Effector memory CD4-positive, alpha-beta T cell (primary cell): Measurements from ENCODE around the gene DEFB124.
"Not testable (repeated sequence)": the region's sequence is repeated elsewhere in the genome, so short reads cannot be mapped to it uniquely, and the experiment has no call there.

Experiments used
- DNase-seq, 3 donors: peaks; one replicate each; pipeline ENCODE4 v3.0.0-alpha.2; 2020
- H3K27ac ChIP-seq: 2 replicates; pipeline ENCODE4 v1.7.0; 2013; ENCODE audit warnings: mild to moderate bottlenecking, low read length, moderate library complexity; ENCODE audit not compliant: insufficient read depth, poor library complexity, severe bottlenecking
- H3K27me3 ChIP-seq: replicated peaks from 2 replicates; pipeline ENCODE4 v1.7.0; 2013; ENCODE audit warnings: mild to moderate bottlenecking, low read length; ENCODE audit not compliant: insufficient read depth, control insufficient read depth, poor library complexity, severe bottlenecking
- H3K36me3 ChIP-seq: 2 replicates; pipeline ENCODE4 v1.7.0; 2013; ENCODE audit warnings: mild to moderate bottlenecking, low read length, moderate library complexity; ENCODE audit not compliant: control insufficient read depth, insufficient read depth
- H3K4me1 ChIP-seq: 2 replicates; pipeline ENCODE4 v1.7.0; 2013; ENCODE audit warnings: low read length, mild to moderate bottlenecking; ENCODE audit not compliant: control insufficient read depth, insufficient read depth, poor library complexity, severe bottlenecking
- H3K4me3 ChIP-seq: 2 replicates; pipeline ENCODE4 v1.7.0; 2013; ENCODE audit warnings: low read length, low read depth, mild to moderate bottlenecking; ENCODE audit not compliant: insufficient read depth, poor library complexity, severe bottlenecking
- H3K9me3 ChIP-seq: 2 replicates; pipeline ENCODE4 v1.7.0; 2013; ENCODE audit warnings: mild to moderate bottlenecking, low read length, moderate library complexity; ENCODE audit not compliant: control insufficient read depth
- total RNA-seq, 3 donors: gene quantifications; one replicate each; lab custom pipeline; 2026; lab: John Stamatoyannopoulos, UW

Gene DEFB124, protein sequence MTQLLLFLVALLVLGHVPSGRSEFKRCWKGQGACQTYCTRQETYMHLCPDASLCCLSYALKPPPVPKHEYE
- 0 reads per million in 3 donors for total RNA-seq

DNA sequence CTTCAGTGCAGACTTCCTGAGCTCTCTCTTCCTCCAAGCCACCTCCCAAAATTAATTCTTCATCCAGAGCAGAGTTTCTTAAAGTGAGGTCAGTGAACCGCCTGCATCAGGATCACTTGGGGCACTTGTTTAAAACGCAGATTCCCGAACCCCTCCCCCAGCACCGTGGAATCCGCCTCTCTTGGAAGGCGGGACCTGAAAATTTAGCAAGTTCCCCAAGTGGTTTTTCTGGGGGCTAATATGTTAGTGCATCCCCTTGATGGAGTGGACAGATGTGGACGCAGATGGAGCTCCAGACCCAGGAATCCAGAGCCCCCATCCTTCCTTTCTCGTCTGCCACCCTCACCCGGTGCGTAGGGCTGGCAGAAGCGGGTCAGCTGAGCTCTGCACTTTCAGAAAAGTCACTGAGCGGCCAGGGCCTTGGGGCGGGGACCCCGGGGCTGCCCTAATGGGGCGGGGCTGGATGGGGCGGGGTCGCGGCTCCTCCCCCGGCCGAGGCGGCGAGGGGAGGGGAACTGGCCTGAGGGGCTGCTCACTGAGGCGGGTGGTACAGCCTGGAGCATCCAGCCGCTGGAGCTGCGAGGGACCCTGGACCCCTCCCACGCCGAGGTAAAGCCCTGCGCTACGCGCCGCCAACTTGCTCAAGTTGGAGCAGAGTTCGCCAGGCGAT, at the start of gene DEFB124, which contains the start of gene REM1:
Gene DEFB124, minus strand, starts transcription at position 370 of the 670 bp plus-strand sequence. CDS start 2,114 bp downstream, outside the sequence.
Gene REM1, plus strand, starts transcription at position 531 of the 670 bp plus-strand sequence. CDS start 1,158 bp downstream, outside the sequence.
- no peaks in the 10 kb centered on the region for H3K36me3 ChIP-seq
- no peak within 1 kb of the TSS for H3K27ac ChIP-seq
- no peaks in the 10 kb centered on the region for H3K9me3 ChIP-seq
- peaks cover 3% of the 10 kb centered on the region for H3K4me1 ChIP-seq
- no peak within 1 kb of the TSS for H3K4me3 ChIP-seq
- DNase-seq = no peak
- H3K27me3 ChIP-seq = peaks cover 6% of the 10 kb centered on the region

- H3K4me3 ChIP-seq = no peak overlapping the region
- H3K27ac ChIP-seq = no peak overlapping the region
- no peaks in the 10 kb centered on the region for H3K27me3 ChIP-seq
- H3K36me3 ChIP-seq = peaks cover 27% of the 10 kb centered on the region
- peaks cover 2% of the 10 kb centered on the region for H3K4me1 ChIP-seq
- H3K9me3 ChIP-seq = no peaks in the 10 kb centered on the region
- no peak for DNase-seq
Observed at GRCh38 chr20:31523361-31524283, 48.7 kb upstream of the DEFB124 start.

DNA sequence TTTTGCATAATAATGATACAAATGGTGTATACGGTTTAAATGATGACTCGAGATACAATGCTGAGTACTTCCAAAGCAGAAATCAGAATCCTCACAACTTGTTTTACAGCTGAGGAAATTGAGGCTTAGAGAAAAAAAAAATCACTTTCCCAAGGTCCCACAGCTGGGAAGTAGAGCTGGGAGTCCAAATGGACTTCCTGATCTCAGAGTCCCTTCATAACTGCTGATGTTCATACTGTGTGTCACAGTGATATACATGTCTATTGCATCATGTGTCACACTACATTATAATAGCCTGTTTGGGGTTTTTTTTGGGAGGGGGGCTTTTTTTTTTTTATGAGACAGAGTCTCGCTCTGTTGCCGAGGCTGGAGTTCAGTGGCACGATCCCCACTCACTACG, 47.8 kb upstream of the DEFB124 start:
- Histone ChIP-seq H3K27ac (no peak overlapping the region), H3K4me3 (no peak overlapping the region), H3K27me3 (no peaks in the 10 kb centered on the region), H3K4me1 (peaks cover 2% of the 10 kb centered on the region), H3K9me3 (no peaks in the 10 kb centered on the region), H3K36me3 (peaks cover 23% of the 10 kb centered on the region)
- DNase-seq = no peak

DNA sequence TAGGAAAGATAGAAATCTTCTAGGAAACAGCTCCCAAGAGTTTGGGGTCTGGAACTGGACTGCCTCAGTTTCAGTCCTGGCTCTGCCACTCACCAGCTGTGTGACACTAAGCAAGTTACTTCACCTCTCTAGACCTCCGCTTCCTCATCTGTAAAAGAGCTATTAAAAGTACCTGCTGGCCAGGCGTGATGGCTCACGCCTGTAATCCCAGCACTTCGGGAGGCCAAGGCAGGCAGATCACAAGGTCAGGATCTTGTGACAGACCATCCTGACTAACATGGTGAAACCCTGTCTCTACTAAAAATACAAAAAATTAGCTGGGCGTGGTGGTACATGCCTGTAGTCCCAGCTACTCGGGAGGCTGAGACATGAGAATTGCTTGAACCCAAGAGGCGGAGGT, 46.3 kb upstream of the DEFB124 start:
- H3K4me1 ChIP-seq = peaks cover 16% of the 10 kb centered on the region

DNA sequence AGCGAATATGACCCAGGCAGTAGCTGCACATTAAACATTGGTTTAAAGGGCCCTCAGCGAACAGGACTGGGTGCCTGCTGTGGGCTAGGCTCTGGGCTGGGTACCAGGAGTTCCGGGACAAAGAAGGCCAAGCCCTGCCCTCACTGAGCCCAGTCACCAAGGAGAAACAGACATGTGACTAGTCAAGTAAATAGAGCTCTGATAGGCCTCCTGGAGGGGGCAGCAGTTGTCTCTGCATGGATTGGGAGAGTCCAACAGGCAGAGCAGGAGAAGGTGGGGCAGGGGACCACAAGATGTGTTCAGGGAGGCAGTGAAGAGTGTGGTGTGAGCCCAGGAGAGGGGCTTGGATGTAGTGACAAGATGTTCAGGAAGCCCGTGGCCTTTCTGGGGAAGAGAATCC, 42.4 kb upstream of the DEFB124 start:
- Histone ChIP-seq H3K27ac (no peak overlapping the region), H3K4me1 (peaks cover 28% of the 10 kb centered on the region), H3K27me3 (no peaks in the 10 kb centered on the region), H3K36me3 (peaks cover 4% of the 10 kb centered on the region), H3K4me3 (no peak overlapping the region), H3K9me3 (no peaks in the 10 kb centered on the region)
- DNase-seq = no peak

More for the DNA sequence above, 46.3 kb upstream of the DEFB124 start:
- H3K4me3 ChIP-seq, H3K36me3 ChIP-seq, H3K27ac ChIP-seq, H3K9me3 ChIP-seq, DNase-seq, H3K27me3 ChIP-seq: not testable (repeated sequence)

DNA sequence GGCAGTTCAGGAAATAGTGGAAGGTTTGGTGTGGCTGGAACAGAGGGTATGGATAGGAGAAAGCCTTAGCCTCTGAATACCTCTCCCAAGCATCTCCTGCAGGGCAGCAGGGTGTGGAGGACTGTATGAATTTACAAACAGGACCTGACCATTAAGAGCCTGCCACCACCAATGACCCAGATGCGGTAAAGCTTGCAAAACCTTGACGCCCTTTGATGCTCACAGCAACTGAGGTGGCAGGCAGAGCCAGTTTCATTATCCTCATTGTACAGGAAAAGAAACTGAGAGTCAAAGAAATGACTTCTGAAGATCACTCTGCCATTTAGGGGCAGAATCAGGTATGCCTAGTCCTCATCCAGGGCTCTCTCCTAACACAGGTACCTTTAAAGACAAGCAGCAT, 41.7 kb upstream of the DEFB124 start:
- Histone ChIP-seq H3K9me3 (no peaks in the 10 kb centered on the region), H3K27me3 (no peaks in the 10 kb centered on the region), H3K4me3 (peak overlapping the region; percentile 41), H3K36me3 (peaks cover 4% of the 10 kb centered on the region), H3K27ac (peak overlapping the region; percentile 24), H3K4me1 (peaks cover 26% of the 10 kb centered on the region)
- peak in 1 of 3 donors; percentile 4 for DNase-seq

DNA sequence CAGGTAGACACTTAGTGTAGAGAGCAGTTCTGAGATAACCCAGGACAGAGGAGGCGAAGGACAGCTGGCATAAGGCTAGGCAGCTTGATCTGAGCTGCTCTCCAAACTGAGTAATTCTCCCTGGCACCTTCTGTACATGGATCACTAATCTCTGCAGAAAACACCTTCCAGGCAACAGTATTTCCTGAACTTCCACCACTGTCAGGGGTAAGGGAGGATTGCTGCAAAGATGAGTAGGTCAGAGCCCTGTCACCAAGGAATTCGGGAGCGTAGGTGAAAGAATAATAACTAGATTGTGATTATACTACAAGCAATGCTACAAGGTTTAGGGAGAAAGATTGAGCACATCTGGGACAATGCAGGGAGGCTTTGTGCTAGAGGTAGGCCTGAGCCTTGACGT, 41.2 kb upstream of the DEFB124 start:
- Histone ChIP-seq H3K4me3 (peak overlapping the region; percentile 91), H3K27me3 (no peaks in the 10 kb centered on the region), H3K9me3 (no peaks in the 10 kb centered on the region), H3K4me1 (peaks cover 26% of the 10 kb centered on the region), H3K36me3 (peaks cover 4% of the 10 kb centered on the region), H3K27ac (no peak overlapping the region)
- DNase-seq = no peak

- no peak overlapping the region for H3K27ac ChIP-seq
- no peaks in the 10 kb centered on the region for H3K9me3 ChIP-seq
- DNase-seq = no peak
- H3K4me1 ChIP-seq = peaks cover 26% of the 10 kb centered on the region
- H3K4me3 ChIP-seq = peak overlapping the region; percentile 91
- no peaks in the 10 kb centered on the region for H3K27me3 ChIP-seq
- peaks cover 4% of the 10 kb centered on the region for H3K36me3 ChIP-seq
Observed at GRCh38 chr20:31515775-31516107, 40.8 kb upstream of the DEFB124 start.

DNA sequence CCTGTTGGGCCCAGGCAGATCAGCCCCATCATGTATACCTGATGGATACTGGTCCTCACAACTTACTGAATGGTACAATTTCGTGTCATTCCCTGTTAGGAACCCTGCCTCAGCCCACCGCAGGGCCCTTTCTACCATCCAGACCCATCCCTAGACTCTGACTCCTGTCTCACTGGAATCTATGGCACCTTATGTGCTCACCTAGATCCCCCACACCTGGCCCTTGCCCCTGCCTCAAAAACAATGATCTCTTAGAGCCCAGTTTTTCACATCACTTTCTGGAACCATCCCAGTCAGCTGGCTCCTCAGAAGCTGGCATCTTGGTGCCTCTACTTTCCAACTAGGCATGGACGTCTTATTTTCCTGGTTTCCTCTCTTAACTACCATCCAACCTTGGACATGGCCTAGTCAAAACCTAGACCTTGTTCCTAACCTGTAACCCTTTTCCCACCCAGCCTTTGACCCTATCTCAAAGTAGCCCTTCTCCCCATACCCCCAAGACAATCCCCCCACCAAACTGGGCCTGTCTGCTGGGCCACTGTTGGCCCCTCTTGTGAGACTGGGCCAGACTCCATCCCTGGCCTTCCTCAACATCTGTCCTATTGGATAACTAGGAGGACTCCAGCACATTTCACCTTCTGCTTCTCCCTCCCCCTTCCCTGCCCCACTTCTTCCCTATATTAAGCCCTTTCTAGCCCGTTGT, 40.3 kb upstream of the DEFB124 start:
- Histone ChIP-seq H3K4me3 (peak overlapping the region; percentile 91), H3K9me3 (no peaks in the 10 kb centered on the region), H3K27ac (peak overlapping the region; percentile 80), H3K36me3 (peaks cover 4% of the 10 kb centered on the region), H3K4me1 (peaks cover 26% of the 10 kb centered on the region), H3K27me3 (no peaks in the 10 kb centered on the region)
- no peak for DNase-seq
